HG03095 (cell line): ENCODE data around the gene TPCN2.

ENCODE experiments used
- ATAC-seq: cut with Tn5 transposase; IDR thresholded peaks from one replicate; pipeline ENCODE4 v1.9.1; 2021; ENCODE audit warnings: moderate library complexity; ENCODE audit not compliant: unreplicated experiment

The TPCN2 gene

GRCh38 chr11:69180226-69180625 lies 131.5 kb downstream of the TPCN2 start:
- ATAC-seq: no peak

GRCh38 chr11:69180726-69181125 lies 132.0 kb downstream of the TPCN2 start:
- ATAC-seq: no peak

- no peak for ATAC-seq
These were observed 134.9 kb downstream of the TPCN2 start for GRCh38 chr11:69183613-69184012.
